ENCODE results near the gene ATP2A3. TPM values are rescaled to one million over a fixed set of nuclear protein-coding genes. Genes with fewer than 3 reads are reported as not detected.

ATP2A3 gene
- total and polyA plus RNA-seq, 12 donors = 1.3 to 29.1 (median 15.9) TPM

GRCh38 chr17:3990386-3991127 lies 26.3 kb upstream of the ATP2A3 start:
- WGBS, 4 donors = 91 to 92% (median 92%) methylated on average over 11 to 12 of the region's 12 CpGs
- Histone ChIP-seq H3K27ac (no peak overlapping the region), H3K27me3 (no peaks in the 10 kb centered on the region), H3K9me3 (replicated peaks in 1 of 3) (no peaks in the 10 kb centered on the region), H3K36me3 (replicated peaks in 1 of 2) (no peaks in the 10 kb centered on the region), H3K4me1 (replicated peaks in 1 of 2) (no peaks in the 10 kb centered on the region), H3K4me3 (no peak overlapping the region)
- intact Hi-C loops (cut with DNase I) = no loop called here
- TF ChIP-seq CTCF (IDR thresholded peaks at IDR 0.05) = no peak
- no peak for TF ChIP-seq POLR2A (IDR thresholded peaks at IDR 0.05)
- no peak for DNase-seq

- Histone ChIP-seq H3K36me3 (replicated peaks in 1 of 2) (no peaks in the 10 kb centered on the region), H3K9me3 (replicated peaks in 1 of 3) (no peaks in the 10 kb centered on the region), H3K4me1 (replicated peaks in 1 of 2) (no peaks in the 10 kb centered on the region), H3K27me3 (no peaks in the 10 kb centered on the region), H3K27ac (no peak overlapping the region), H3K4me3 (no peak overlapping the region)
- 90 to 95% (median 92%) methylated on average over 20 to 24 of the region's 24 CpGs for WGBS, 4 donors
- no peak for TF ChIP-seq POLR2A (IDR thresholded peaks at IDR 0.05)
- no peak for TF ChIP-seq CTCF (IDR thresholded peaks at IDR 0.05)
- DNase-seq = no peak
- intact Hi-C loops (cut with DNase I) = no loop called here
These were observed 25.0 kb upstream of the ATP2A3 start for GRCh38 chr17:3989041-3989886.

GRCh38 chr17:3988297-3989040 lies 24.2 kb upstream of the ATP2A3 start:
- no peaks in the 10 kb centered on the region for H3K9me3 ChIP-seq (replicated peaks in 1 of 3)
- DNase-seq = no peak
- no peak overlapping the region for H3K27ac ChIP-seq
- TF ChIP-seq CTCF (IDR thresholded peaks at IDR 0.05) = no peak
- intact Hi-C loops (cut with DNase I) = no loop called here
- no peak overlapping the region for H3K4me3 ChIP-seq
- 52 to 69% (median 58%) methylated on average over 4 of the region's 4 CpGs for WGBS, 4 donors
- H3K4me1 ChIP-seq (replicated peaks in 1 of 2) = no peaks in the 10 kb centered on the region
- no peaks in the 10 kb centered on the region for H3K27me3 ChIP-seq
- H3K36me3 ChIP-seq (replicated peaks in 1 of 2) = no peaks in the 10 kb centered on the region

- no peaks in the 10 kb centered on the region for H3K36me3 ChIP-seq (replicated peaks in 1 of 2)
- 86 to 90% (median 88%) methylated on average over 8 of the region's 8 CpGs for WGBS, 4 donors
- intact Hi-C loops (cut with DNase I) = no loop called here
- no peaks in the 10 kb centered on the region for H3K9me3 ChIP-seq (replicated peaks in 1 of 3)
- H3K27ac ChIP-seq = no peak overlapping the region
- TF ChIP-seq CTCF (IDR thresholded peaks at IDR 0.05) = no peak
- no peak for TF ChIP-seq POLR2A (IDR thresholded peaks at IDR 0.05)
- H3K27me3 ChIP-seq = no peaks in the 10 kb centered on the region
- DNase-seq = no peak
- no peaks in the 10 kb centered on the region for H3K4me1 ChIP-seq (replicated peaks in 1 of 2)
- H3K4me3 ChIP-seq = no peak overlapping the region
These were observed 22.7 kb upstream of the ATP2A3 start for GRCh38 chr17:3986939-3987335.

Measured in adrenal gland (tissue), 12 donors.